SKM-1 (cell line): ENCODE data around the gene SGK1.

ENCODE experiments used
- DNase-seq: peaks from one replicate; lab custom pipeline; 2025; ENCODE audit not compliant: unreplicated experiment; lab: John Stamatoyannopoulos, UW

The SGK1 gene

DNA sequence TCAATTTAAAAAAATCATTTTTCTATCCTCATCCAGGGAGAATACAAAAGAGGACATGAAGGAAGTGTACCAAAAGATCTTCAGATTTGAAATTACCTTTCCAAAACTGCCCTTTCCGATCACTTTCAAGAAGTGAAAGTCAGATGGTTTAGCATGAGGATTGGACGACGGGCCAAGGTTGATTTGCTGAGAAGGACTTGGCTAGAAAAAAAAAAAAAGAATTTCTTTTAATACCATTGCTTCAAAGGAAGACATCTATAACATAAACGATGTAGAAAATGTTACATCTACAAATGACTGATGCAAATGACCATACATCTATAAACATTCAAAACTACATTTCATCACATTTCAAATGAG, 144.6 kb downstream of the SGK1 start:
- DNase-seq: no peak

DNA sequence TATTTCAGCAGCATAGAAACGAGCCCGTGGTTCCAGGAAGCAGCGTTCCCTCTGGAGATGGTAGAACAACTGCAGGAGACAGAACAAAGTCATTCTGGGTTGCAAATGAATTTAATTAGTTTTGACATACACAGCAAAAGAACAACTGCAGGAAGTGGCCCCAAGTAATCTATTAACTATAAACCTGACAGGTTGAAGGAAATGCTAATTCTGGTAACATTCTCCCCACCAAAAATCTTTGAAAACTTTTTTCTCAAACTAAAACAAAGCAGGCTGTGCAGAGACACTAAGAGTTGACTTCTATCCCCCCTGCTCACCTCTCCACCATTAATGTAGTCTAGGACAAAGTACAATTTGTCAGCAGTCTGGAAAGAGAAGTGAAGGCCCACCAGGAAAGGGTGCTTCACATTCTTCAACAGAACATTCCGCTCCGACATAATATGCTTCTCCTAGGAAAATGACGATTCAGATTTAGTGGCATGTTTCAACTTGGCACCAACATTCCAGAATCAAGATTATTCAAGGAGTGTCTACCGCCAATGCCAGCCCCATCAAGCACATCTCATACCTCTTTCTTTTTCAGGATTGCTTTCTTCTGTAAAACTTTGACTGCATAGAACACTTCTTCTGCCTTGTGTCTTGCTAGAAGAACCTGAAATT, 145.1 kb downstream of the SGK1 start:
- no peak for DNase-seq

DNA sequence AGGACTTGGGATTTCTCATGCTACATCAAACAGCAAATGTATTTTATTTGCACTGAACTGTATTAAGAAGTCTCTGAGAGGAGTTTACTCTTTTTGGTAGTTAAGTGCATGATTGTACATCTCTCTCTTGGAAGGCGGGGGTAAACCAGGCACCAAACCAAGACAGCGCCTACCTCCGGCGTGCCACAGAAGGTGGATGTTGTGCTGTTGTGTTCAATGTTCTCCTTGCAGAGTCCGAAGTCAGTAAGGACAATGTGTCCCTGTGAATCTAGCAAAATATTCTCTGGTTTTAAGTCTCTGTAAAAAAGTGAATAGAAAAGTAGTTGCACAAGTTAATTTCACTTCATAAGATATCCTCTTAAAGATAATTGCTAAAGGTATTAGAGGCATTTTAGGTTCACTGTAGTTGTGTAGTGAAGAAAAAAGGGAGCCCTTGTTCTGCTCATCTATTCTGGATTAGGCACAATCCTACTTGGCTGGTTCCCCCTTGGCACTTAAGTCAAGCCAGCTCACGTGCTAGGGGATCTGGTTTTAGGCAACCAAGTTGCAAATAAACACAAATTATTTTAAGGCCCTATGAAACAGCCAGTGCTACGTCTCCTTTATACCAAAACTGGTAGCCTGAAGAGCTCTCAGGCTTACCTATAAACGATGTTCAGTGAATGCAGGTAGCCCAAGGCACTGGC, 145.7 kb downstream of the SGK1 start:
- DNase-seq: no peak

DNA sequence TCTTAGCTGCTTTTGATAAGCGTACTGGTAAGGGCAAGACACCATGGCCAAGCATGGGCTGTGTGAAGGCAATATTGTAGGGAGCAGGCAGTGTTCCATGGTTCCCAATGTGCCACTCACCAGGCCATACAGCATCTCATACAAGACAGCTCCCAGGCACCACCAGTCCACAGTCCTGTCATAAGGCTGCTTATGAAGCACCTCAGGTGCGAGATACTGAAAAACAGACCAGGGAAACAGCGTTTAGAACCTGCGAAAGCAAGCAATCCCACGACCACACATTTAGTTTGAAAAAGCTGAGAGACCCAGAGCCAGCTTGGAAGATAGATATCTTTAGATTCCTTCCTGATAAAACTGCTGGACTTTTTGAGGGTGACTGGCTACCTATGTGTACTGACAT, 146.4 kb downstream of the SGK1 start:
- no peak for DNase-seq

DNA sequence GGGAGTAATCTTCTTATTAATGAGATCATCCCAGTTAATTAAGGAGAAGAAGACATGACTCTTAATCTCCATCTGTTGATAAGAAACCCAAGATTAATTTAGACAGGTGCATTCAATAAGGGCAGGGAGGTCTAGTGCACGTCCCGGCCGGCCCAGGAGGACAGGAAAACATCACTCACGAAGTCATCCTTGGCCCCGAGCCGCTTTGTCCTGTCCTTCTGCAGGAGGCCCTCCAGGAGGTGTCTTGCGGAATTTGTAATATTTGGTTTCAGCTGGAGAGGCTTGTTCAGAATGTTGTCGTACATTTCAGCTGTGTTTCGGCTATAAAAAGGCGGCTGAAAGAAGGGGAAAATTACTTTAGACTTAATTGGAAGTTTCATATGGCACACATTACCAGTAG, 147.1 kb downstream of the SGK1 start:
- no peak for DNase-seq

DNA sequence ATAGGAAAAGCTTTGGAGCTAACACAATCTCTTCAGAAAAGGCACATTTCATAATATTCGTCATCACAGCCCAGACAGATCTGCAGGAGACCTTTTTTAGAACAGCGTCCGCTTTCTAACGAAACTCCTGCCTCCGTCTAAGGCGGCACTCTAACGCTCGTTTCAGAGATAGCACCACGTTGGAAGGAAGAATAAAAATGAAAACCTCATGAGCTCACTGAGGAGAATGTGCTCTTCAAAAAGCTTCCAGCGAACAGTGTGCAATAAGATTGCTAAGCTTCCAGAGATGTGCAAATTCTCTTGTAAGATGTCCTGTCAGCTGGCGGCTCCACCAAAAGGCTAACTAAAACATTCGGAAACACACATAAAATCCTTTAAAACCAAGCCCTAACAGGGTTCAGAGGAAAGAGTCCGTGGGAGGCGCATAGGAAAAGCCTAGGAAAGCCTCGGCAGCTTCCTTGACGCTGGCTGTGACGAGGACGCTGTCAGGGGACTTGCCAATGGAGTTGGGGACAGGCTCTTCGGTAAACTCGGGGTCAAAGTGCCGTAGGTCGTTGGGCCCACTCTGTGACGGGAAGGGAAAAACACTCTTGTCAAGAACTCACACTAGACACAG, 147.9 kb downstream of the SGK1 start:
- no peak for DNase-seq

DNA sequence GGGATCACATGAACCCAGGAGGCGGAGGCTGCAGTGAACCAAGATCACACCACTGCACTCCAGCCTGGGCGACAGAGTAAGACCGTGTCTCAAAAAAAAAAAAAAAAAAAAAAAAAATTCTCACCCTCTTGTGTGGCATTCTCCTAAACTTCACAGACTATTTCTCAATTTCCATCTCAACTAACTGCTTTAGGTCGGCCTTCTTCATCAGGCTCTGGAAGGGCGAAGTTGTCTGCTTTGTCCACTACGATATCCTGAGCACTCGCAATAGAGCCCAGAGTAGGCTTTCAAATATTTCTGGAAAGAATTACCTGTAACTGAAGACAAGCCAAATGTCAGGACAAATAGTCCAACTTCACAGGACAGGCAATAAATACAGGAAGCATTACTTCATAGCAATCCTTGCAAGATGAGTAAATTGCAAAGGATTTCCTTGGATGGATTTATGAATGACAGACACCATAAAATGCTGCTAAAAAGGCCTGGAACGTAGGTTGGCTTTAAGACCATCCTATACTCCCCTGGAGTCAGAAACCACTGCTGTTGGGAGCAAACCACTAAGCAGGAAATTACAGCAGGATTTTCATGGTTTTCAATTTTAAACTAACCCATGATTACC, 149.2 kb downstream of the SGK1 start:
- DNase-seq: no peak

DNA sequence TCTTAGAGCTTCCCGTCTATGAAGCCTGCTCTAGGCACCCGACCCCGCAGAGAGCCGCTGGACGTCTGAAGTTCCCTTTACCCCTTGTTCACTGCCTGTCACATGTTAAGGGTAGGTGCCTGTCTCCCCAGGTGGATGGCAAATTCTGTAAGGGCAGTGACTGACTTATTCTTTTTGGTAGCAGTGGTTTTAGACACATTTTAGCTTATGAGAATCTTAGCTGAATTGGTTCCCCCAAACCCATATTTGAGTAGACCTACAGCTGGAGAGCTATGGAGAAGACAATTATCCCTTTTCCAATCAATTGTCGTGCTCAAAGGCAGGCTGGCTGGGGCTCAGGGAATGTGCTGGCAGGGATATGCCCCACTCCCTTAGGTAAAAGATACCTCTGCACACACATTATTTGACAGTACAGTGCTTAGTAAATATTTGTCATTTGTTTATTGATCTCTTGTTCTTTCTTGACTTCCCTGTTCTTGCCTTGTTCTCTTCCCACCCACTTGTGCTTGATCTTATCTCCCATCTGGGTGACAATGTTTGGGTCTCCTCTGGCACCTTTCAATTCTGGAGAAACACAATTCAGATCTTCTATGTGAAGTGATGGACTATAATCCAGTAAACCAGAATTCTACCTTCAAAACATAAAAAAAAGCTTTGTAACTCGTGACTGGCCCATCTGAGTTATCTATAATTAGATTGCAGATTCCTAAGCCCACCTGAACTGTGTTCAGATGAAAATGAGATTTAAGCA, 151.2 kb downstream of the SGK1 start:
- no peak for DNase-seq

DNA sequence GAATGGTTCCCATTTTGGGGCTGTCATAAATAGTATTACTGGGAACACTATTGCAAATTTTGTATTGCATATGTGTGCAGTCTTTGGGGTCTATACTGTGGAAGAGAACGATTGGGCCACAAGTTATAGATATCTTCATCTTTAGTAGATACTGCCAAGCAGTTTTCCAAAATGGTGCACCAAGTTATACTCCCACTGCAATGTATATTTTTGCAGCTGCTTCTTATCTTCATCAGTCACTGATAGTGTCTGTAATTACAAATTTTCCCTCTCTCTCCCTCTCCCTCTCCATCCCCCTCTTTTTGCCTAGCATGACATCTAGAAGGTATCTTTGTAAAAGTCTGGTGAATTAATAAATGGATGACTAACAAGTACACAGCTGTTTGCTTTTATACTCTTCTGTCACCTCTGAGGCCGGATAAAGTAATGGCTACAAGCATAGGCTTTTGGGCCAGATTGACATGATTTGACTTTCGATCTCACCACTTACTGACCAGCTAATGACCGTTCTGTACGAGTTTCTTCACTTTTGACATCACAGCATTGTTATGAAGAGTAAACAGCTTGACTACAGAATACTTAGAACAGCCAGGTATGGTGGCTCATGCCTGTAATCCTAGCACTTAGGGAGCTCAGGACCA, 152.2 kb downstream of the SGK1 start:
- no peak for DNase-seq

DNA sequence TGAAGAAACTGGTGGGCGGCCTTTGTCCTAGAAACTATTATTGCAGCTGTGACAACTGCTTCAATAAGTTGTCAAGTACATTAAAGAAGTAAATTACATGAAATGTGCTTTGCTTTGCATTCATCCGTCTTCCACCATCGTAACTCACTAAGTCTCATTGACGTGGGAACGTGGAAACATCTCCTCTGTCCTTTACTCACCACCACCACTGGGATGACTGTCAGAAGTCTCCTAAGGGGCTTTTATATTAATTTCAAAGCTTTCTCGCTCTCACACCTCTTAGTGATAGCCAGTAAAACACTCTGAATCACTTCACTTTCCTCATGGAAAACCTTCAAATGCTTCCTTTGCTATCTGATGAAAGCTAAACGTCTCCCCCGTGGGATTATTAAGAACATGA, 153.6 kb downstream of the SGK1 start:
- DNase-seq: no peak

DNA sequence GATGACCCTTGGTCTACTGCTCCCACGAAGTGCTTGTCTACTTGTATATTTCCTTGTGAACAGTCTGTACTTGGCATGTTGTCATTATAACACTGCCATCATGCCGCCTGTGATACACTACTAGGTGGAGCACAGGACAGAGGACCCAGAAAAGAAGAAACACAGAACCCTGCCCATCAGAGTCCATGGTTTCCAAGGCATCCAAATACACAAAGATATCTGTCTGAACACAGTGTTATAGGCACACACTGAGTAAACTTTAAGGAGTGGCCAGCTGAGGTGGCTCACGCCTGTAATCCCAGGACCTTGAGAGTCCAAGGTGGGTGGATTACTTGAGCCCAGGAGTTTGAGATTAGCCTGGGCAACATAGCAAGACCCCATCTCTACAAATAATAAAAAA, 155.0 kb downstream of the SGK1 start:
- no peak for DNase-seq

DNA sequence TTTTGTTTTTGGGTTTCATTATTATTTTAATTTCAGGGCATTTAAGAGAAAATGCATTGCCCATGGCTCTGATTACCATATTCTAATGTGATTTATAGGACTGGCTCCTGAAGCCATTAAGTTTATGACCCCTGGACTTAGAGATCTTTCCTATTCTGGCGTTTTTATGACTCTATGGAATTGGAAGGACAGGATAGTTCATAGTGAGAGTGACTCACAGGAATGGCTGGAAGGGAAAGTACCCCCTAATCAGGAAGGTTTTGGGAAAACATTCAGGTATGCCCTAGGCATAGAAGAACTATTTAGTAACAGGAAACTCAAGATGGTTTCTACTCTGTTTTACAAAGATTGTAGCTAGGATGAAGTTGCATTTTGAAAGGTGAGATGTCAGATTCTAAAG, 156.9 kb downstream of the SGK1 start:
- no peak for DNase-seq

DNA sequence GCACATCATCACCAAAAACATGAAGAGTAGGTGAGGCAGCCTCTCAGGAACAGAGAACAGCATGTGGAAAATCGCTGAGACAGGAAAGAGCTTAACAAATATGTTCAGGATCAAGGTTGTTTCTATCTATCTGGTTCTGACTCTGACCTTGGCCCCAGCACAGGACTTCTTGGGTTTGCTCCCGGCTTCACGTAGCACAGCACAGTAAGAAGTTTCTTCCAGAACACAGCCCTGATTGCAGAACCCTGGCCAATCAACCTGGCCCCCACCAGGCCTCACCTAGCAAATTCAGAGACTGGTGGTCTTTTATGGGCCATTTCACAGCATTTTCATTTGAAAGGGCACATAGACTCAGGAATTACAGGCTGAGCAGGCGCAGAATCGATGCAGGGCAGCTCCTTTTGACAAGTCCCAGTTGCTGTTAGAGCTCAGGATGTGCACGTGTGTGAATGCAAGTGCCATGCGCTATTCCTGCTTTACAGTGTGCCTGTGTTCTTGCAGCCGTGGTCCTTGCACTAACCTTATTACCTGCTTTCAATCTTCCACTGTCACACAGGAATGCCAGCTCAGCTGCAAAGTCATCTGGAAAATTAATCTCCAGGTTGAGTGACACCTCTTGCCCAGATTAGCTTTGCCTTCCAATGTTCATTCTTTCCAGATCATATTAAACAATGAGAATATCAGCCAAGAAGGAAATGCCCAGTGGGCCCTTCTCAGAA, 165.0 kb downstream of the SGK1 start:
- no peak for DNase-seq

DNA sequence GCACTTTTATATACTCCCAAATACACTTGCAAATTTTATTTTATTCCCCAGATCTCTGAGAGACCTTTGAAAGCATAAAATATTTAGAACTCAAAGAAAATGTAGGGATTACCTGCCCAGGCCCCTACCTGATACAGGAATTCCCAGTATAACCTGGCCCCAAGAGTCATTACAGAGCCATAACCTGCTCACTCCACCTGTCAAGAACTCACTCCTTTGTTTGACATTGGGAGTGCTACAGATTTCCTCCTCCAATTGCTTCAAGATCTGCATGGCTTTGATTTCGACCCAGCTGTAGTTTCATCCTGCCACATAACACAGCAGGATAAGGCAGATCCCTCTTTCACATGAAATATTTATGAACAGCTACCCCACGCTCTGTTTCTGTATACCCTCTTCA, 169.3 kb downstream of the SGK1 start:
- no peak for DNase-seq

DNA sequence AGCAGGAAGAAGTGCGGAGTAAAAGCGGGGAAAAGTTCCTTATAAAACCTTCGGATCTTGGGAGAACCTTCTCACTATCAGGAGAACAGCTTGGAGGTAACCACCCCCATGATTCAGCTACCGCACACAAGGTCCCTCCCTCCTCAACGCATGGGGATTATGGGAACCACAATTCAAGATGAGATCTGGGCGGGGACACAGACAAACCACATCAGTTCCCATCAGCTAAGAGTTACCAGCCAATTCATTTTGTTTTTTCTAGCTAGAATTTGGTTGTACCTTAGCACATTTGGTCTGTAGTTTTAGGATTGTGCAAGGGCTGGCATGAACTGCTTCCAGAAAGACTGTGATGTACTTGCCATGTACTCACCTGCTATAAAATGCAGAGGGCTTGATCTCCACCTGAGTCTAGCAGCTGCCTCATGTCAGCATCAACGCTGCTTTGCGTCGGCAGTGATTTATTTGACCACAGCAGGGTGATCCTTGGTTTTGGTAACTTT, 170.8 kb downstream of the SGK1 start:
- DNase-seq: no peak

DNA sequence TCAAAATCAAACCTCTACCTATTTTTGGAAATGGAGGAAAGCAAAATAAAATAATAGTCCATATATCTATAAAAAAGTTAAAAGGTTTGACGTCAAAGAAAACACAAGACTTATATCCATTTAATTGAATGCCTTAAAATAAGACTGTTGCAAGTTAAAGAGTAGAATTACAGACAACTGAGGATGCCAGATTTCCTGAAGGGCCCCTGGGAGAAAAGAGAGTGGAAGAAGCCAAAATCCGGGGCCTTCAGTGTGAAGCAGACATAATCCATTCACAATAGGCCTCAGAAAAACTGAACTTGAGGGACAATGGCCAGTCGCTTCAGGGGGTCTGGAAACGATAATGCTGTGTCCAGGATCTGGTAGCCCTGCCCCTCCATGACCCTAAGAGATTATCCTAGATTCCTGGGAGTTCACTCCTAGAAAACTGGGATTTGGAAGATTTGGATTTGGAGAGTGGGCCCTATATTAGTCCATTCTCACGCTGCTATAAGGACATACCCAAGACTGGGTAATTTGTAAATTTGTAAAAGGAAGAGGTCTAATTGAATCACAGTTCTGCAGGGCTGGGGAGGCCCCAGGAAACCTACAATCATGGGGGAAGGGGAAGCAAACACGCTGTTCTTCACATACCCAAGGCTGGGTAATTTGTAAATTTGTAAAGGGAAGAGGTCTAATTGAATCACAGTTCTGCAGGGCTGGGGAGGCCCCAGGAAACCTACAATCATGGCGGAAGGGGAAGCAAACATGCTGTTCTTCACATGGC, 171.5 kb downstream of the SGK1 start:
- no peak for DNase-seq

DNA sequence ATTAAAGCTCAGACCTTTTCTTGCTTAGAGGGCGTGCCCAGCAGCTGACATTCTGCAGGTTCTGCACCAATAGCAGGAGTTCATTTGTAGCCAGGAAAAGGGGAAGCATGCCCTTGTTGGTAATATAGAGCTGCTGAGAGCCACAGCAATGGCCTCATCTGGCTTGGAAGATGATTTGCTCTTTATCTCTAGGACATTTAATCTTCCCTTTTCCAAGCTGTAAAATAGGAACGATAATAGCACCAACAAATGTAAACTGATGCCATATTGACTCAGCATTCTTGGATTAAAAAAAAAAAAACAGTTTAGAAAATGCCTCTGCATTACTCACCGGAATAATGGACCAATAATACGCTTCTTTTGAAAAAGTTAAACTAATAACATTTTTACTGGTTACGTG, 172.1 kb downstream of the SGK1 start:
- peak; percentile 6 for DNase-seq

DNA sequence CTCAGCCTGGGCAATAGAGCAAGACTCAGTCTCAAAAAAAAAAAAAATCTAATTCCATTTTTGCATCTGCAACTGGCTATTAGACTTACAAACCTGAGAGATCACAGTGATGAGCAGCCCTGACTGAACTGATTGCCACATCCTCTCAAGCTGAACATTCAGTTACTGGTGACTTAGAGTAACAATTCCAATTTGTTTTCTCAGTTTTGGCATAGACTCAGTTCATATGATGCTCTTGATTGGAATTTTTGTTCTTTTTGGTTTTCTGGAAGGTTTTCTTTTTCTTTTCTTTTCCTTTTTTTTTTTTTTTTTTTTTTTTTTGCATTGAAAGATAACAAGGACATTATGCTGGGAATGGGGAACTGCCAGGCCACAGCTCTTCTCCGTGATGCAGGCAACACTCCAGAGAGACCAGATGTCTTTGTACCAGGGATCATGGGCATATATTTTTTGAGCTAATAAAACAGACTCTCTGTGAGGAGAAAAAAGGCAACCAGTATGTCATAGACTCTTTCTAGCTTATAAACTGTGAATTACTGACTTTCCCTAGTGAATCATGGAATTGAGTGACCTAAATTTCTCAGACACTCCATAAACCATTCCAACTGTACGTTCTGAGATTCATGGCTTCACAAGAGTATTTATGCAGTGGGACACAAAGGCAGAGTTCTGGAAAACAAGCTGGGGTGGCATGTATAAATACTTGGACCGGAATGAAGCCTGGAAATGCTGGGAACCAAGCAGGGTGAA, 179.5 kb downstream of the SGK1 start:
- no peak for DNase-seq

DNA sequence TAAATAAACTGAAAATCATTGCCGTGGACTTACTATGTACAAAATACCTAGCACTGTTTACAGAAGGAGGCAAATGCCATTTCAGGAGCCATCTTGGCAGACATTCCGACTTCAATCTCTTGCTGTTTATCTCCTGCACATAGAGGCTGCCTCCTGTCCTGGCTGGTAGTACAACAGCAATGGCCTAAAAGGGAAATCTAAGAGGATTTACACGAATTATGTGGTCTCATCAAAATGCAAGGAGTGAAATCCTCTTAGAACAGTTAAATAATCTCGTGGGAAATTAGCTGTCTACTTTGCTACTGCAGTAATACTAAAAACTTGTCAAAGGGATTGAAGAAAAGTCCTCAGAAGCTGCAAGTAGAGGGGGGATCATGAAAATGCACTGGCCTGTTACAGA, 183.3 kb downstream of the SGK1 start:
- DNase-seq: no peak
